Gastroesophageal sphincter (tissue), 3 donors: ENCODE results near the gene PRKN.

Source experiments
- POLR2AphosphoS5 ChIP-seq: sonication (generic); formaldehyde crosslinking; IDR thresholded peaks from one replicate; pipeline ENCODE4 v1.6.1; 2017; ENCODE audit warnings: antibody characterized with exemption
- TF ChIP-seq, protein P1 (sequence below), 4 experiments: fragments of 200-600 bp in 2 of 4; fragments of 450-650 bp in 2 of 4; sonication (generic) in 1 of 4; IDR thresholded peaks; one replicate each; pipeline ENCODE4 v1.5.1; 2017 to 2019; ENCODE audit warnings: antibody characterized with exemption in 4 of 4, mild to moderate bottlenecking in 2 of 4, moderate library complexity in 2 of 4

DNA sequence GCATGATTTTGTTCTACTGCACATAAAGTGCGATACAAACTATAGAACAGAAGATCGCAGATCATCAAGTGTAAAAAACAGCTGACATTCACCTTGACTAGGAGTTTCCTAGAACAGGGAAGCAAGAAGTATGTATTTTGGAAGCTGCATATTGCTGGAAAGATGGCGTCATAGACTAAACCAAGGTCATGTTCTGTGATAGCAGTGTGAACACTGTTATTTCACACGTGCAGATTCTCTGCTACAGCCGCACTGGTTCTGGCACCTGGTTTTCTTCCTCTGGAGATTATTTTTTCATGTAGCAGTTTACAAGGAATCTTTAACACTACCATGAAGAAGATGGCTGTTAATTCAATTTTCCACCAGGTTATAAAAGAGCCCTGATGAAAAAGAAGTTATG is 681.2 kb downstream of the PRKN start:
- TF ChIP-seq, protein P1, sequence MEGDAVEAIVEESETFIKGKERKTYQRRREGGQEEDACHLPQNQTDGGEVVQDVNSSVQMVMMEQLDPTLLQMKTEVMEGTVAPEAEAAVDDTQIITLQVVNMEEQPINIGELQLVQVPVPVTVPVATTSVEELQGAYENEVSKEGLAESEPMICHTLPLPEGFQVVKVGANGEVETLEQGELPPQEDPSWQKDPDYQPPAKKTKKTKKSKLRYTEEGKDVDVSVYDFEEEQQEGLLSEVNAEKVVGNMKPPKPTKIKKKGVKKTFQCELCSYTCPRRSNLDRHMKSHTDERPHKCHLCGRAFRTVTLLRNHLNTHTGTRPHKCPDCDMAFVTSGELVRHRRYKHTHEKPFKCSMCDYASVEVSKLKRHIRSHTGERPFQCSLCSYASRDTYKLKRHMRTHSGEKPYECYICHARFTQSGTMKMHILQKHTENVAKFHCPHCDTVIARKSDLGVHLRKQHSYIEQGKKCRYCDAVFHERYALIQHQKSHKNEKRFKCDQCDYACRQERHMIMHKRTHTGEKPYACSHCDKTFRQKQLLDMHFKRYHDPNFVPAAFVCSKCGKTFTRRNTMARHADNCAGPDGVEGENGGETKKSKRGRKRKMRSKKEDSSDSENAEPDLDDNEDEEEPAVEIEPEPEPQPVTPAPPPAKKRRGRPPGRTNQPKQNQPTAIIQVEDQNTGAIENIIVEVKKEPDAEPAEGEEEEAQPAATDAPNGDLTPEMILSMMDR (IDR thresholded peaks at IDR 0.05): no peak
- no peak for TF ChIP-seq POLR2AphosphoS5
